ENCODE measurements around the gene VPS33A.
"Not testable (repeated sequence)": the region's sequence is repeated elsewhere in the genome, so short reads cannot be mapped to it uniquely, and the experiment has no call there.

DNA sequence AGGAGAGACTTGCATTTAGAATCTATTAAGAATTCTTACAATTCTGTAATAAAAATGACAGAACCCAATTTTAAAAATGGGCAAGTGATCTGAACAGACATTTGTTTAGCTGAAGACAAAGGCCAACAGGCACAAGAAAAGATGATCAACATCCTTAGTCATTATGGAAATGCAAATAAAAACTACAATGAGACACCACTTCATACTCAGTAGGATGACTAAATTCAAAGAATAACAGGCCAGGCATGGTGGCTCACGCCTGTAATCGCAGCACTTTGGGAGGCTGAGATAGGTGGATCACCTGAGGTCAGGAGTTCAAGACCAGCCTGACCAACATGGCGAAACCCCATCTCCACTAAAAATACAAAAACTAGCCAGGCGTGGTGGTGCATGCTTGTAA is 7.8 kb downstream of the VPS33A start:
- TF ChIP-seq CREM (IDR thresholded peaks at IDR 0.05); CREM (CRISPR knock-in tag; IDR thresholded peaks at IDR 0.05); ZNF331 (CRISPR knock-in tag; IDR thresholded peaks at IDR 0.05); PTBP1 (IDR thresholded peaks at IDR 0.05; ENCODE audit: low read depth, low read length, poor library complexity, severe bottlenecking); ZNF792 (CRISPR knock-in tag; IDR thresholded peaks at IDR 0.05); SP1 (IDR thresholded peaks at IDR 0.05); SP1 (CRISPR knock-in tag; IDR thresholded peaks at IDR 0.05); ZNF484 (CRISPR knock-in tag; IDR thresholded peaks at IDR 0.05; ENCODE audit: borderline replicate concordance, low read depth); YY1 (IDR thresholded peaks at IDR 0.05; ENCODE audit: insufficient read depth, insufficient replicate concordance, low read depth, low read length); ZNF430 (CRISPR knock-in tag; IDR thresholded peaks at IDR 0.05); HDAC2 (CRISPR knock-in tag; IDR thresholded peaks at IDR 0.05): not testable (repeated sequence)

All from HepG2 (cell line).